ENCODE data around the gene HEATR9.
"Not testable (repeated sequence)": the region's sequence is repeated elsewhere in the genome, so short reads cannot be mapped to it uniquely, and the experiment has no call there.

Gene HEATR9

GRCh38 chr17:35868737-35869136 lies at the start of gene HEATR9:
Gene HEATR9, minus strand, starts transcription at chr17:35868891. Its CDS starts 149 bp downstream, at chr17:35868742.
- DNase-seq (ENCODE audit: low read depth): no peak

- no peak for DNase-seq (ENCODE audit: low read depth)
Measured at GRCh38 chr17:35917519-35918213, 49.0 kb upstream of the HEATR9 start.

- no peak for DNase-seq (ENCODE audit: low read depth)
Measured at GRCh38 chr17:35915153-35915964, 46.7 kb upstream of the HEATR9 start.

GRCh38 chr17:35914354-35914753 lies 45.7 kb upstream of the HEATR9 start:
- DNase-seq (ENCODE audit: low read depth): no peak

- no peak for DNase-seq (ENCODE audit: low read depth)
Measured at GRCh38 chr17:35913609-35914008, 44.9 kb upstream of the HEATR9 start.

GRCh38 chr17:35912942-35913341 lies 44.3 kb upstream of the HEATR9 start:
- DNase-seq (ENCODE audit: low read depth): no peak

GRCh38 chr17:35912339-35912912 lies 43.7 kb upstream of the HEATR9 start:
- DNase-seq (ENCODE audit: low read depth): no peak

GRCh38 chr17:35909408-35909807 lies 40.7 kb upstream of the HEATR9 start:
- DNase-seq (ENCODE audit: low read depth): no peak

GRCh38 chr17:35907691-35908090 lies 39.0 kb upstream of the HEATR9 start:
- DNase-seq (ENCODE audit: low read depth): no peak

- no peak for DNase-seq (ENCODE audit: low read depth)
Measured at GRCh38 chr17:35906926-35907637, 38.4 kb upstream of the HEATR9 start.

- DNase-seq (ENCODE audit: low read depth): peak; percentile 26
Measured at GRCh38 chr17:35906191-35906925, 37.7 kb upstream of the HEATR9 start.

GRCh38 chr17:35903451-35903850 lies 34.8 kb upstream of the HEATR9 start:
- DNase-seq (ENCODE audit: low read depth): no peak

GRCh38 chr17:35901631-35902175 lies 33.0 kb upstream of the HEATR9 start:
- no peak for DNase-seq (ENCODE audit: low read depth)

- no peak for DNase-seq (ENCODE audit: low read depth)
Measured at GRCh38 chr17:35900708-35901480, 32.2 kb upstream of the HEATR9 start.

GRCh38 chr17:35900280-35900679 lies 31.6 kb upstream of the HEATR9 start:
- DNase-seq (ENCODE audit: low read depth): no peak

GRCh38 chr17:35898283-35899070 lies 29.8 kb upstream of the HEATR9 start:
- DNase-seq (ENCODE audit: low read depth): no peak

GRCh38 chr17:35897772-35898171 lies 29.1 kb upstream of the HEATR9 start:
- DNase-seq (ENCODE audit: low read depth): not testable (repeated sequence)

- no peak for DNase-seq (ENCODE audit: low read depth)
Measured at GRCh38 chr17:35895636-35896587, 27.2 kb upstream of the HEATR9 start.

GRCh38 chr17:35894206-35894605 lies 25.5 kb upstream of the HEATR9 start:
- DNase-seq (ENCODE audit: low read depth): no peak
